HG03354 (cell line): ENCODE data around the gene MBTPS1.

Source experiments
- ATAC-seq: cut with Tn5 transposase; IDR thresholded peaks from one replicate; pipeline ENCODE4 v1.9.1; 2021; ENCODE audit warnings: mild to moderate bottlenecking; ENCODE audit not compliant: unreplicated experiment, poor library complexity, severe bottlenecking

MBTPS1 gene

GRCh38 chr16:84105301-84105815, 11.4 kb downstream of the MBTPS1 start:
- ATAC-seq: no peak

- ATAC-seq: no peak
Measured at GRCh38 chr16:84104231-84104630, 12.5 kb downstream of the MBTPS1 start.

- no peak for ATAC-seq
Measured at GRCh38 chr16:84103678-84104077, 13.1 kb downstream of the MBTPS1 start.

GRCh38 chr16:84098939-84099338, 17.8 kb downstream of the MBTPS1 start:
- no peak for ATAC-seq

- ATAC-seq: no peak
Measured at GRCh38 chr16:84096447-84097005, 20.2 kb downstream of the MBTPS1 start.

- ATAC-seq: no peak
Measured at GRCh38 chr16:84095466-84095865, 21.3 kb downstream of the MBTPS1 start.

- ATAC-seq: no peak
Measured at GRCh38 chr16:84093879-84094270, 22.9 kb downstream of the MBTPS1 start.

- no peak for ATAC-seq
Measured at GRCh38 chr16:84093120-84093878, 23.4 kb downstream of the MBTPS1 start.

- no peak for ATAC-seq
Measured at GRCh38 chr16:84091460-84091859, 25.3 kb downstream of the MBTPS1 start.

GRCh38 chr16:84090211-84090610, 26.5 kb downstream of the MBTPS1 start:
- ATAC-seq: no peak

GRCh38 chr16:84088695-84089395, 27.9 kb downstream of the MBTPS1 start:
- peak; percentile 90 for ATAC-seq

GRCh38 chr16:84087466-84088151, 29.1 kb downstream of the MBTPS1 start:
- no peak for ATAC-seq

GRCh38 chr16:84087001-84087400, 29.7 kb downstream of the MBTPS1 start:
- ATAC-seq: no peak

GRCh38 chr16:84086341-84086740, 30.4 kb downstream of the MBTPS1 start:
- ATAC-seq: no peak

- no peak for ATAC-seq
Measured at GRCh38 chr16:84085773-84086172, 31.0 kb downstream of the MBTPS1 start.

- ATAC-seq: no peak
Measured at GRCh38 chr16:84085271-84085667, 31.5 kb downstream of the MBTPS1 start.

- ATAC-seq: peak; percentile 41
Measured at GRCh38 chr16:84084570-84085270, 32.0 kb downstream of the MBTPS1 start.

- ATAC-seq: no peak
Measured at GRCh38 chr16:84082835-84083569, 33.7 kb downstream of the MBTPS1 start.

- no peak for ATAC-seq
Measured at GRCh38 chr16:84082110-84082509, 34.6 kb downstream of the MBTPS1 start.
